MCF 10A (cell line): Measurements from ENCODE around the gene RAI1. TPM values are rescaled to one million over a fixed set of nuclear protein-coding genes. Genes with fewer than 3 reads are reported as not detected.

Source experiments
- BruUV-seq: library from RNA; stranded (reverse); fragments of 400-500 nt; replicated peaks from 2 replicates; lab custom pipeline; 2021; lab: Mats Ljungman, UMichigan
- CTCF ChIA-PET: fragments of 300-600 bp; sonication (Branson Sonifier 250); formaldehyde crosslinking; extraction: SDS; loops from one replicate; lab custom pipeline; 2021; ENCODE audit warnings: antibody characterized with exemption, inconsistent platforms; lab: Yijun Ruan, JAX
- POLR2A ChIA-PET: fragments of 300-600, 350-650 bp; sonication (Branson Sonifier 250); formaldehyde crosslinking; extraction: SDS; loops from one replicate; lab custom pipeline; 2020; ENCODE audit warnings: antibody characterized with exemption, inconsistent platforms; lab: Yijun Ruan, JAX
- DNase-seq: peaks from one replicate; pipeline ENCODE4 v3.0.0-alpha.2; 2018; ENCODE audit not compliant: unreplicated experiment
- H3K27ac Mint-ChIP-seq: one replicate; pipeline ENCODE4 v1.8.0; 2022; ENCODE audit warnings: mild to moderate bottlenecking, low read depth, mixed read lengths; ENCODE audit not compliant: unreplicated experiment
- H3K27me3 Mint-ChIP-seq: one replicate; pipeline ENCODE4 v1.8.0; 2022; ENCODE audit warnings: mixed read lengths; ENCODE audit not compliant: insufficient read depth, unreplicated experiment
- H3K36me3 Mint-ChIP-seq: one replicate; pipeline ENCODE4 v1.8.0; 2022; ENCODE audit warnings: mild to moderate bottlenecking, moderate library complexity, mixed read lengths; ENCODE audit not compliant: insufficient read depth, unreplicated experiment
- H3K4me1 Mint-ChIP-seq: one replicate; pipeline ENCODE4 v1.8.0; 2022; ENCODE audit warnings: mixed read lengths; ENCODE audit not compliant: insufficient read depth, unreplicated experiment
- H3K4me3 Mint-ChIP-seq: one replicate; pipeline ENCODE4 v1.8.0; 2022; ENCODE audit warnings: mild to moderate bottlenecking, moderate library complexity, mixed read lengths; ENCODE audit not compliant: unreplicated experiment
- H3K9me3 Mint-ChIP-seq: one replicate; pipeline ENCODE4 v1.8.0; 2022; ENCODE audit warnings: mixed read lengths; ENCODE audit not compliant: unreplicated experiment
- intact Hi-C: fragments of 100-400 bp; cut with micrococcal nuclease; formaldehyde crosslinking; loops from 2 replicates; pipeline ENCODE4 v1.14.1; 2022
- total RNA-seq: library from RNA; stranded (reverse); gene quantifications from 2 replicates; pipeline ENCODE4 v1.2.3, GENCODE V29; 2022
- TF ChIP-seq, protein P1 (sequence below): fragments of 200-600 bp; IDR thresholded peaks from one replicate; pipeline ENCODE4 v1.8.0; 2022; ENCODE audit warnings: antibody characterized with exemption, mild to moderate bottlenecking; ENCODE audit not compliant: unreplicated experiment

The RAI1 gene
- total RNA-seq, 1 experiment from 2014 or later, result 30.4 TPM

GRCh38 chr17:17779015-17779611, 97.9 kb downstream of the RAI1 start:
- TF ChIP-seq, protein P1, sequence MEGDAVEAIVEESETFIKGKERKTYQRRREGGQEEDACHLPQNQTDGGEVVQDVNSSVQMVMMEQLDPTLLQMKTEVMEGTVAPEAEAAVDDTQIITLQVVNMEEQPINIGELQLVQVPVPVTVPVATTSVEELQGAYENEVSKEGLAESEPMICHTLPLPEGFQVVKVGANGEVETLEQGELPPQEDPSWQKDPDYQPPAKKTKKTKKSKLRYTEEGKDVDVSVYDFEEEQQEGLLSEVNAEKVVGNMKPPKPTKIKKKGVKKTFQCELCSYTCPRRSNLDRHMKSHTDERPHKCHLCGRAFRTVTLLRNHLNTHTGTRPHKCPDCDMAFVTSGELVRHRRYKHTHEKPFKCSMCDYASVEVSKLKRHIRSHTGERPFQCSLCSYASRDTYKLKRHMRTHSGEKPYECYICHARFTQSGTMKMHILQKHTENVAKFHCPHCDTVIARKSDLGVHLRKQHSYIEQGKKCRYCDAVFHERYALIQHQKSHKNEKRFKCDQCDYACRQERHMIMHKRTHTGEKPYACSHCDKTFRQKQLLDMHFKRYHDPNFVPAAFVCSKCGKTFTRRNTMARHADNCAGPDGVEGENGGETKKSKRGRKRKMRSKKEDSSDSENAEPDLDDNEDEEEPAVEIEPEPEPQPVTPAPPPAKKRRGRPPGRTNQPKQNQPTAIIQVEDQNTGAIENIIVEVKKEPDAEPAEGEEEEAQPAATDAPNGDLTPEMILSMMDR, result no peak
- H3K27ac Mint-ChIP-seq, result no peak overlapping the region
- no peak for DNase-seq
- H3K4me1 Mint-ChIP-seq, result peaks cover under 1% of the 10 kb centered on the region
- no TSS peak for BruUV-seq
- no peaks in the 10 kb centered on the region for H3K9me3 Mint-ChIP-seq
- ChIA-PET POLR2A (interaction anchor here (0.6 kb wide), 1 partner anchor 101 kb away, joined by 3 read pairs; no protein-coding TSS in a partner anchor), CTCF (interaction anchor here (0.5 to 1.6 kb wide), 3 partner anchors 33 to 255 kb away, joined by 3 to 5 read pairs (median 4); no protein-coding TSS in a partner anchor)
- intact Hi-C loops, result no loop called here
- no peaks in the 10 kb centered on the region for H3K27me3 Mint-ChIP-seq
- H3K4me3 Mint-ChIP-seq, result no peak overlapping the region
- H3K36me3 Mint-ChIP-seq, result no peaks in the 10 kb centered on the region

DNA sequence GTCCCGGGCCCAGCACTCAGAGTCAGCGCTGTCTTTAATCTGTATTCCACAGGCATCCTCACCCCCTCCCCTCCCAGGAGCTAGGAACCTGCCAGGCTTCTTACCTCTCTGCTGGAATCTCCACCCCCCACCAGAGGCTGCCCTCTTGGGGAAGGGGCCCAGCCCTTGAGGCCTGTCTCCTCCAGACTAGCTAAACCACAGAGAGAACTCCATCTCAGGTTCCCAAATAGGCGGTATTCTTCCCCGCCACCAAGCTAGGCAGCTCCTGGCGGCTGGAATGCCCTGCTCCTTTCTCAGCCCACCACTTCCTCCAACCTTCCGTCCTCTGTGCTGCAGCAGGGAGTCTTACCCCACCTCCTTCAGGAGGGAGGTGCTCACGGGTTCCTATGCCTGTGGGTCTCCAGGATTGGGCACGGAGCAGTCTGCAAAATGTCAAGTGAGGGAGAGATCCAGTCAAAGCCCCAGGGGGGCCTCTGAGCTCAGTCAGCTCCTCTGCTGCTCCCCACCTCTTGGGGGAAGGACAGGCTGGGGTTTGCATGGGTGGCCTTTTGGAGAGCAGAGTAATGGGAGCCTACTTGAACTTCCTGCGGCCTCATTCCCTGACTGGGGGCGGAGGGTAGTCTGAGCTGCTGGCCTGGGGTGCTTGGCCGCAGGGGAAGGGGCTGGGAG, 99.8 kb downstream of the RAI1 start:
- no peak for DNase-seq
- TF ChIP-seq, protein P1, result no peak
- H3K27ac Mint-ChIP-seq, result no peak overlapping the region

DNA sequence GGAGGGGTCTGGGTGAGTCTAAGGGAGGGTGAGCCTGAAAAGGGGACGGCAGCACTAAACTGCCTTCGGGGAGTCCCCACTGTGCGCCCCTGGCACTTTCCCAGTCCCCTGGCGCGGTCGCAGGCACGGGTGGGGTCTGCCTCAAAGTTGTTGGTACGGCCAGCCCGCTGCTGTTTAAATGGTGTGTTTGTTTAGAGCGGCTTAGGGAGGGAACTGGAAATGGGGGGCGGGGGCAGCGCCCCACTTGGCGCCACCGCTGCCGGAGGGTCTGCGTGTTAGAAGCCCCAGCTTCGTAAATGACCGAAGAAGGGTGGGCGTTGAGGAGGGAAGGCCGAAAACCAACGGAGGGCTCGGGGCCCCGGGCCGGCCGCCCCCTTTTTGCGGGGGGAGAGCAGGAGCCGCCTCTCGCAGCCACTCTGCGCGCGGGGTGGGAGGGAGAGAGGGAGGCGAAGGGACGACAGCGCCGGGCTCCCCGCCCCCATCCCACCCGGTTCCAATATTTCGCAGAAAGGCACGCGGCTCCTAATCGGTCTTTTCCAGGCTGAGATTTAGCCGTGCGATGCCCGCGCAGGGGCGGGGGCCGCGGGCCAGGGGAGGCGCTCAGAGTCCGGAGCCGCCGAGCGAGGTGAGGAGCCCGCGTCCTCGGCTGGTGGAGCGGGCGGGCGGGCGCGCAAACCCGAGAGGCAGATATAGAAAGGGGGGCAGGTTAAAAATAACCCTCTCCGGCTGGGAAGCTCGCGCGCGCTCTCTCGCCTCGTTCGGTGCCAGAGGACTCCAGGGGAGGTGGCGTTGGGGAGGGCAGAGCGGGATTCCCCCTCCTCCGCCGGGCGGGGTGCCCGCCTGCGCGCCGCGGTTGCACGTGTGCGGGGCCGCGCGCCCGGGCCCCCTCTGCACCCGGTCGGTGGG, 100.6 kb downstream of the RAI1 start:
- peaks cover 18% of the 10 kb centered on the region for H3K4me1 Mint-ChIP-seq
- H3K27me3 Mint-ChIP-seq, result no peaks in the 10 kb centered on the region
- BruUV-seq, result no TSS peak
- no peaks in the 10 kb centered on the region for H3K9me3 Mint-ChIP-seq
- POLR2A ChIA-PET, result interaction anchor here (0.8 to 1.0 kb wide), 2 partner anchors 26 to 90 kb away, joined by 3 to 4 read pairs; no protein-coding TSS in a partner anchor
- H3K27ac Mint-ChIP-seq, result no peak overlapping the region
- peak; percentile 37 for DNase-seq
- H3K36me3 Mint-ChIP-seq, result peaks cover under 1% of the 10 kb centered on the region
- TF ChIP-seq, protein P1, result no peak
- intact Hi-C loops, result no loop called here
- CTCF ChIA-PET, result interaction anchor here (0.6 to 0.7 kb wide), 2 partner anchors 26 to 100 kb away, joined by 3 read pairs; no protein-coding TSS in a partner anchor
- peak overlapping the region; percentile 12 for H3K4me3 Mint-ChIP-seq

More for the DNA sequence above, 99.8 kb downstream of the RAI1 start:
- H3K4me3 Mint-ChIP-seq, result no peak overlapping the region
- peaks cover 13% of the 10 kb centered on the region for H3K4me1 Mint-ChIP-seq
- no peaks in the 10 kb centered on the region for H3K9me3 Mint-ChIP-seq
- no TSS peak for BruUV-seq
- no peaks in the 10 kb centered on the region for H3K27me3 Mint-ChIP-seq
- intact Hi-C loops, result no loop called here
- no peaks in the 10 kb centered on the region for H3K36me3 Mint-ChIP-seq
- CTCF ChIA-PET, result interaction anchor here (0.7 to 1.0 kb wide), 2 partner anchors 97 to 99 kb away, joined by 3 to 6 read pairs; no protein-coding TSS in a partner anchor
- POLR2A ChIA-PET, result interaction anchor here (0.8 to 1.0 kb wide), 2 partner anchors 25 to 89 kb away, joined by 3 to 4 read pairs; no protein-coding TSS in a partner anchor
